MV-4-11 (cell line): Measurements from ENCODE around the gene SLC25A23.

Source experiments
- DNase-seq: peaks from one replicate; lab custom pipeline; 2025; lab: John Stamatoyannopoulos, UW

Gene SLC25A23

DNA sequence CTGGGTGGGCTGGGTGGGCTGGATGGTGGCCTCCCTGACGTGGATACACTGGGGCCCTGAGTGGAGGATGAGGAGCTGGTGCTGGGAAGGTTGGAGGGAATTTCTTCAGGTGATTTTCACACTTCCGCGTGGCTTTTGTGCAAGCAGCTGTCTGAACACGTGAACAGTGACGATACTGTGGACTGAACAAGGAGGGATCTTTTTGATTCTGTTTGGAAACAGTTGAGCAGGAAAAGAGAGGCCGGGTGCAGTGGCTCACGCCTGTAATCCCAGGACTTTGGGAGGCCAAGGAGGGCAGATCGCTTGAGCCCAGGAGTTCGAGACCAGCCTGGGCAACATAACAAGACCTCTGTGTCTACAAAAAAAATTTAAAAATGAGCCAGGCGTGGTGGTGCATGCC, 57.5 kb downstream of the SLC25A23 start:
- no peak for DNase-seq

- DNase-seq = peak; percentile 9
Observed at GRCh38 chr19:6400062-6400944, 59.3 kb downstream of the SLC25A23 start.

GRCh38 chr19:6396305-6396704, 63.3 kb downstream of the SLC25A23 start:
- DNase-seq = no peak

- no peak for DNase-seq
Observed at GRCh38 chr19:6394831-6395230, 64.8 kb downstream of the SLC25A23 start.

- DNase-seq = no peak
Observed at GRCh38 chr19:6393983-6394412, 65.6 kb downstream of the SLC25A23 start.

GRCh38 chr19:6393074-6393982, 66.3 kb downstream of the SLC25A23 start, which contains the start of gene GTF2F1:
TSS of gene GTF2F1 (minus strand) at chr19:6393164. CDS start at chr19:6392995, 169 bp downstream.
- peak; percentile 97 for DNase-seq

DNA sequence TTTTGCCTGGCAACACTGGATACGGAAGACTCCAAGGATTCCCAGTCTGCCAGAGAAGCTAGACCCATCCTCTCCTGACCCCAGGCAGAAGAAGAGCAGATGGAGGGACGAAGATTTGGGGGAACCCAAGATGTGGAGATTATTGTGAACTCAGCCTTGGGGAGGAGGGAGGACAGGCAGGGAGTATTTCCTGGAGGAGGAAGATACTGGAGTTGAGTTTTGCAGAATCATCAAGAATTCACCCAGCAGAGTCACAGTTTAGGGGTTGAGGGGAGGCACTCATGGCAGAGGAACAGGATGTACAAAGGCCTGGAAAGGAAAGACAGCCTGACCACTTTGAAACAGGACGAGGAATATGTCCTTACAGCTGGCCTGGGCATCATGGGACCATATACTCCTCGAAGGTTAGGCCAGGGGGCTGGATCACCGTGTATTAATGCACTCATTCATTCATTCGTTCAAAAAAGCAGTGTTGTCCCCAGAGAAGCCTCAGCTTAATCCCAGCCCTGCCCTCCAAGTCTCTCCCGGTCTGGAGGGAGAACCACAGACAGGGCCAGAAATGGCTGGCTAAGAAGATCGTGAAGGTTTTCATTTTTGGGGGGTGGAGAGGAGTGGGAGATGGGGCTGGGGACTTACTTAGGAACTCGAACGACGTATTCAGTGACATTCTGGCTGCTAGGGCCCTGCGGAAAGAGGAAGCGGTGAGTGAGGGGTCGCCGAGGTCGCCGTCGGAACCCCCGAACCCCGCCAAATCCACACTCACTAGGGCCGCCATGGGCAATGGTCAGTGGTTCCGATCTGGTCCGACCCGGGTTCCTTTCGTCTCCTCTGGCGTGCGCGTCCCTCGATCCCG, 67.1 kb downstream of the SLC25A23 start:
- no peak for DNase-seq
